GM18508 (cell line): ENCODE data around the gene YDJC.
"Not testable (repeated sequence)": the region's sequence is repeated elsewhere in the genome, so short reads cannot be mapped to it uniquely, and the experiment has no call there.

Experiments used
- ATAC-seq: cut with Tn5 transposase; IDR thresholded peaks from one replicate; pipeline ENCODE4 v1.9.1; 2021; ENCODE audit warnings: moderate number of reproducible peaks; ENCODE audit not compliant: insufficient read depth, unreplicated experiment

The YDJC gene

DNA sequence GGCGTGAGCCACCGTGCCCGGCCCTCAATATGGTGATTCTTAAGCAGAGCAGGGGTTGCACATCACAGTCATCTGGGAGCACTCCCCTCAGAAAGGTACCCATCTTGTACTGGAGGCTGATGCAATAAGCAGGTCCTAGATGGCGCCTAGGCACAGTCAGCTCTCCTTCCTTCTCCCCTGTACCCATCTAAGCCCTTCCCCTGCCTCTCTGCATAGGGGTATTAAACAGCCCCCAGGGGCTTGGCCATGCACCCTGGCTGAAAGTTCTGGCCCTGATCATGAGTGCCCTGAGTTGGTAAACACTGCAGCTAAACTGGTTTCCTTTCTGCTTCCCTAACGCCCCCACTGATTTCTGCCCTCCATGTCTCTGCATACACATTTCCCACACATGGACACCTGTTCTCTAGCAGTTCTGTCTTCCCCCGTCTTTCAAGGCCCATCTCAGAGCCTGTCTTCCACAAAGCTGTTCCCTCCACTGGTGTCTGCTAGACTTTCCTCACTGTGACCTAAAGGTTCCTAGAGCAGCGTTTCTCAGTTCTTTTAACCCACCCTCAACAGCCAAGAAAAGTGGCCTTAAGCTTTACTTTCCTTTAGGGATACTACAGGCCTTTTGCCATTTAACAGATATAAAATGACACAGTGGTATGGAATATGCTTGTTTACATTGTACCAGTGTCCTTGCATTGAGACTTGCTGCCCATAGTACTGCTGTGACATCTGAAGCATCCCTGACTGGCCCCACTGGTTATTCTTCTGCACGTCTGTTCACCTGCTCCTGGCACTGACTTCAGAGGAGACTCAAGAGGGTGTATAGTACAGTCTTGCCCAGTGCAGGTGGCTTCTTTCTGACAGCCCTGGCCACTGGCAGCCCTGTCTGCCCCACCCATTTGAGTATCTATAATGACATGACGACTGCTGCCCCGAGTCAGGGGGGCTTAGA, 46.8 kb downstream of the YDJC start:
- no peak for ATAC-seq

- ATAC-seq = not testable (repeated sequence)
Measured at GRCh38 chr22:21581009-21581713, 48.7 kb downstream of the YDJC start.

GRCh38 chr22:21580623-21581007, 49.2 kb downstream of the YDJC start:
- not testable (repeated sequence) for ATAC-seq

GRCh38 chr22:21579474-21579851, 50.4 kb downstream of the YDJC start:
- ATAC-seq = no peak
